HAP-1 (cell line): ENCODE data around the gene ASIC4.

Experiments used
- DNase-seq, 2 experiments: peaks; one replicate each; pipeline ENCODE4 v3.0.0-alpha.2; 2016 to 2020; ENCODE audit warnings: low spot score in 2 of 2
- H3K27me3 ChIP-seq: fragments of 250-450 bp; sonication (Bioruptor Pico); 2 replicates; pipeline ENCODE4 v1.5.1; 2020; ENCODE audit warnings: low read depth, mild to moderate bottlenecking, moderate library complexity
- H3K36me3 ChIP-seq: fragments of 250-450 bp; sonication (Bioruptor Pico); replicated peaks from 2 replicates; pipeline ENCODE4 v1.5.1; 2020; ENCODE audit warnings: mild to moderate bottlenecking
- H3K4me1 ChIP-seq: fragments of 250-450 bp; sonication (Bioruptor Pico); 2 replicates; pipeline ENCODE4 v1.5.1; 2020; ENCODE audit warnings: mild to moderate bottlenecking
- H3K4me3 ChIP-seq: fragments of 250-450 bp; sonication (Bioruptor Pico); 2 replicates; pipeline ENCODE4 v1.5.1; 2020; ENCODE audit warnings: mild to moderate bottlenecking, moderate library complexity
- H3K9me3 ChIP-seq: fragments of 250-450 bp; sonication (Bioruptor Pico); 2 replicates; pipeline ENCODE4 v1.5.1; 2020; ENCODE audit warnings: mild to moderate bottlenecking, moderate library complexity
- in situ Hi-C: fragments of 300-500 bp; cut with MboI; formaldehyde crosslinking; loops from 3 replicates; pipeline ENCODE4 v1.14.3; 2020; ENCODE audit warnings: low sequenced_read_pairs, inconsistent platforms, mixed read lengths

ASIC4 gene, protein sequence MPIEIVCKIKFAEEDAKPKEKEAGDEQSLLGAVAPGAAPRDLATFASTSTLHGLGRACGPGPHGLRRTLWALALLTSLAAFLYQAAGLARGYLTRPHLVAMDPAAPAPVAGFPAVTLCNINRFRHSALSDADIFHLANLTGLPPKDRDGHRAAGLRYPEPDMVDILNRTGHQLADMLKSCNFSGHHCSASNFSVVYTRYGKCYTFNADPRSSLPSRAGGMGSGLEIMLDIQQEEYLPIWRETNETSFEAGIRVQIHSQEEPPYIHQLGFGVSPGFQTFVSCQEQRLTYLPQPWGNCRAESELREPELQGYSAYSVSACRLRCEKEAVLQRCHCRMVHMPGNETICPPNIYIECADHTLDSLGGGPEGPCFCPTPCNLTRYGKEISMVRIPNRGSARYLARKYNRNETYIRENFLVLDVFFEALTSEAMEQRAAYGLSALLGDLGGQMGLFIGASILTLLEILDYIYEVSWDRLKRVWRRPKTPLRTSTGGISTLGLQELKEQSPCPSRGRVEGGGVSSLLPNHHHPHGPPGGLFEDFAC

DNA sequence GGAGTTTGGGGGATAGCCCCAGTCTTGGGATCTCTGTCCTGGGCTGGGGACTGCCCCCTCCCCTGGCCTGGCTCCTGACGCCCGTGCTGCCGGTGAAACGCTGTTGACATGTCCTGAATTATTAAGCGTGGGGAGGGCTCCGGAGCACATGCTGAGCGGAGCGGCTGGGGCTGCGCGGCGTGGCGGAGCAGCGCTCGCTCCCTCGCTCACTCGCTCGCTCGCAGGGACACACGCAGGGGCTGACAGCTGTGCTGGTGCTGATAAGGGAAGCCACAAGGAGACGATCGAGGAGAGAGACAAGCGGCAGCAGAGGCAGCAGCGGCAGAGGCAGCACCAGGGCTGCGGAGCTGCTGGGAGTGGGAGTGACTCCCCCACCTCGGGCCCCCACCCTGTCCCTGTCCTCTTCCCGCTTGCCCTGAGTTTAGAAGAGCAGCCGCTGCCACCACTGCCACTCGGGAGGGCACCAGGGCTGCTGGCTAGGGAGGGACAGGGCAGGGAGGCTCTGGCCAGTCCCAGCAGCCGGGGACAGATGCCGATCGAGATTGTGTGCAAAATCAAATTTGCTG is at the start of gene ASIC4:
Gene ASIC4, plus strand, starts transcription at position 287 of the 566 bp plus-strand sequence. Its CDS starts 243 bp downstream, at position 530.
- H3K4me1 ChIP-seq: peaks cover 4% of the 10 kb centered on the region
- in situ Hi-C loops: no loop called here
- H3K27me3 ChIP-seq: peaks cover 67% of the 10 kb centered on the region
- no peak for DNase-seq
- no peaks in the 10 kb centered on the region for H3K9me3 ChIP-seq
- no peak within 1 kb of the TSS for H3K4me3 ChIP-seq
- no peaks in the 10 kb centered on the region for H3K36me3 ChIP-seq

DNA sequence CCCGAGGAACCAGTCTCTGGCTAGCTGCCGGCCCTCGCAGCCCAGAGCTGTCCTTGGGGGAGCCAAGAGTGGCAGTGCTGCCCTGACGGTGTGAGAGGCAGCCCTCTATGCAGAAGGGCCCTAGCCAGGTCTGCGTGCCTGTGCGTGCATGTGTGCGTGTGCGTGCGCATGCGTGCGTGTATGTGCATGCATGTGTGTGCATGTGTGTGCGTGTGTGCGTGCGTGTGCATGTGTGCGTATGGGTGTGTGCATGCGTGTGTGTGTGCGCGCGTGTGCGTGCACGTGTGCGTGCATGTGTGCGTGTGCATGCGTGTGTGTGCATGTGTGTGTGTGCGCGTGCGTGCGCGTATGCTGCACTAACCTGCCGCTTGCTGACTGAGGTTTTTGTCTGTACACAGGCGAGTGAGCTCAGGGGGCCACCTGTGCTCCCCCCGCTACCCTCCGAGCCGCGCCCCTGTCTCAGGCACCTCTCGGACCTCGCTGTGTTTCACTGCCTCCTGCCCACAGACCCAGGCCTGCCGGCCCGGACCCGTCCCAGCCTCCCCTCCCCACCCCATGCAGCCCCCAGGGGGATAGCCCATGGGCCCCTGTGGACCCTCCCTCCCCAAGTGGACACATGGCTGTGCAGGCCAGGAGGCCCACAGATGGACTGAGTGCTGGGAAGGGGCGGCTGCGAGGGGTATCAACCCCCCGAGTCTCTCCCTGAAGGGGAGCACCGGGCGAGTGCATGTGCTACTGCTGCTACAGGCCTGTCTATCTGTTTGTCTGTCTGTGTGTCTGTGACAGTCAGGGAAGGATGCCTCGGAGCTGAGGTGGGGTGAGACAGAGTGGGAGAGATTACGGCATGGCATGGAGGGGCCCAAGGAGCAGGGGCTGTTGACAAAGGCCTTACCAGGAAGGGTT is 48.4 kb upstream of the ASIC4 start:
- H3K4me3 ChIP-seq: no peak overlapping the region
- DNase-seq: no peak
- H3K36me3 ChIP-seq: no peaks in the 10 kb centered on the region
- in situ Hi-C loops: no loop called here
- no peaks in the 10 kb centered on the region for H3K27me3 ChIP-seq
- no peaks in the 10 kb centered on the region for H3K4me1 ChIP-seq
- H3K9me3 ChIP-seq: no peaks in the 10 kb centered on the region

DNA sequence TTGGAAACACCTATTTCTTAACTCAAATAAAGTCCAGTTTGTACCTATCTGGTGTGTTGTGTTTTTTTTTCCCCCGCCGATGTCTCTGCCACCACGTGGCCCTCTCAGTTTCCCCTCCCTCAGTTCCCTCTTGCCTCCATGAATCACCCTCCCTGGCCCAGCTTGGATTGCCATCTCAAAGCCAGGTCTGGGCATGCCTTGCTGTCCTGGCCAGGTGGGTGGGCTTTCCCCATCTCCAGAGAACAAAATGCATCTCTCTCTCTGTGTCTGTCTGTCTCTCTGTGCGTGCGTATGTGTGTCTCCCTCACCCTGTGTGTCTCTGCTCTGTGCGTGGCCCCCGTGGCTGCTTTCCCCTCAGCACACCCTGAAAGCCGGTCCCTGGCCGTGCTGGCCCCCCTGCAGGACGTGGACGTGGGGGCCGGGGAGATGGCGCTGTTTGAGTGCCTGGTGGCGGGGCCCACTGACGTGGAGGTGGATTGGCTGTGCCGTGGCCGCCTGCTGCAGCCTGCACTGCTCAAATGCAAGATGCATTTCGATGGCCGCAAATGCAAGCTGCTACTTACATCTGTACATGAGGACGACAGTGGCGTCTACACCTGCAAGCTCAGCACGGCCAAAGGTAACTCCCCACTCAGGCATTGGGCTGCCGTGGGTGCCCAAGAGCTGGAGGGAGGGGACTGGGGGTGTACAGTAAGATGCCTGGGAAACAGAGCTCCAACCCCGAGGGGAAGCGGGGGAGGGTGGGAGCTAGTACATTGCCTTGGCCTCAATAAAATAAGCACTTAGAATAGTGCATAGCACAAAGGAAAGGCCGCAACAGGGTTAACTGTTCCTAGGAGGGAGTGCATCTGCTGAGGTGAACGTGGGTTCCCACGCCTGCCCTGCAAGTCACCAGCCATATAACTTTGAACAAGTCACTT is 47.2 kb upstream of the ASIC4 start:
- Histone ChIP-seq H3K9me3 (no peaks in the 10 kb centered on the region), H3K4me1 (no peaks in the 10 kb centered on the region), H3K4me3 (no peak overlapping the region), H3K36me3 (no peaks in the 10 kb centered on the region), H3K27me3 (no peaks in the 10 kb centered on the region)
- in situ Hi-C loops: no loop called here
- no peak for DNase-seq

DNA sequence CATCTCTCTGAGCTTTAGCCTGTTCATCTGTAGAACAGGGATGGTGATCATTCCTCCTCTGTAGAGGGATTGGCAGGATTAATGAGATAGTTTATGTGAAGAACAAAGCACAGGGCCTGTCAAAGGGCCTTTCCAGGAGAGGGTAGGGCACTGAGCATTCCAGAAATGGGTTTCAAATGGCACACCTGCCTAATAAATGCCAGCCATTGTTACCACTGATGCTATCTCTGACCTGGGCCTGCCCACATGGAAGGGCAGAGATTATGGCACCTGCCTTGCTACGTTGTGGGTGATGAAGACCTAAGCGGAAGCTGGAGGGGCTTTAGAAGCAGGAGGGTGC is 46.6 kb upstream of the ASIC4 start:
- Histone ChIP-seq H3K4me1 (no peaks in the 10 kb centered on the region), H3K36me3 (no peaks in the 10 kb centered on the region), H3K4me3 (no peak overlapping the region), H3K27me3 (no peaks in the 10 kb centered on the region), H3K9me3 (no peaks in the 10 kb centered on the region)
- no peak for DNase-seq
- in situ Hi-C loops: no loop called here

DNA sequence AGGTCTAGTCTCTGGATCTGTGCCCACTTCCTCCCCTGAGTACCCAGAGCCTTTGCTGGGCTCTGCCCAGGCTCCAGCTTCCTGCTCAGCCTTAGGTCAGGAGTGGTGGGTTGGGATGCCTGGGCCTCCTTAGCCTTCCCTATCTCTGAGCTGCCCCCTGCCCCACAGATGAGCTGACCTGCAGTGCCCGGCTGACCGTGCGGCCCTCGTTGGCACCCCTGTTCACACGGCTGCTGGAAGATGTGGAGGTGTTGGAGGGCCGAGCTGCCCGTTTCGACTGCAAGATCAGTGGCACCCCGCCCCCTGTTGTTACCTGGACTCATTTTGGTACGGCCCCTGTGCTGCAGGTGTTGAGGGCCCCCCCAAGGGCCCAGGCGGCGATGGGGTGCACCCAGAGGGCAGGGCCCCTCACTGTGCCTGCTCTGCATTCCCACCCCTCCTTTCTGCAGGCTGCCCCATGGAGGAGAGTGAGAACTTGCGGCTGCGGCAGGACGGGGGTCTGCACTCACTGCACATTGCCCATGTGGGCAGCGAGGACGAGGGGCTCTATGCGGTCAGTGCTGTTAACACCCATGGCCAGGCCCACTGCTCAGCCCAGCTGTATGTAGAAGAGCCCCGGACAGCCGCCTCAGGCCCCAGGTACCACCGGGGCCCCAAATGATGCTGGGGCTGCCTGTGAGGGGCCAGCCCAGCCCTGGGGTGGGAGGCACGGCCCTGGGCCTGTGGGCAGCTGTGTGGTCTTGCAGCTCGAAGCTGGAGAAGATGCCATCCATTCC is 45.7 kb upstream of the ASIC4 start:
- Histone ChIP-seq H3K4me1 (no peaks in the 10 kb centered on the region), H3K4me3 (no peak overlapping the region), H3K27me3 (no peaks in the 10 kb centered on the region), H3K36me3 (no peaks in the 10 kb centered on the region), H3K9me3 (no peaks in the 10 kb centered on the region)
- in situ Hi-C loops: no loop called here
- no peak for DNase-seq

DNA sequence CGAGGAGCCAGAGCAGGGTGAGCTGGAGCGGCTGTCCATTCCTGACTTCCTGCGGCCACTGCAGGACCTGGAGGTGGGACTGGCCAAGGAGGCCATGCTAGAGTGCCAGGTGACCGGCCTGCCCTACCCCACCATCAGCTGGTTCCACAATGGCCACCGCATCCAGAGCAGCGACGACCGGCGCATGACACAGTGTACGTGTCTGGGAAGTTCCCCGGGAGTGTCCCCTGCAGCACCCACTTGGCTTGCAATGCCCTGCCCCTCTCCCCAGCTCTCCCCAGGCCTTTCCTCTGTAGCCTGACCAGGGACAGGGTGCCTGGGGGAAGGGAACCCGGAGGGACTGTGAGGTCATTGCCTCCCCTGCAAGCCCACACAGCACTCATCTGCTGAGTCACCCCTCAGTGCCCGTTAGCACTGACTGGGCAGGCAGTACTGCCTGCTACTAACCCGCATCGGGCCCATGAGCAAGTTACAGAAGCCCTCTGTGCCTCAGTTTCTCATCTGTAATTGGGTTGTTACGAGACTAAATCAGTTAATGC is 45.0 kb upstream of the ASIC4 start:
- Histone ChIP-seq H3K4me1 (no peaks in the 10 kb centered on the region), H3K36me3 (no peaks in the 10 kb centered on the region), H3K27me3 (no peaks in the 10 kb centered on the region), H3K9me3 (no peaks in the 10 kb centered on the region), H3K4me3 (no peak overlapping the region)
- DNase-seq: no peak
- in situ Hi-C loops: no loop called here

DNA sequence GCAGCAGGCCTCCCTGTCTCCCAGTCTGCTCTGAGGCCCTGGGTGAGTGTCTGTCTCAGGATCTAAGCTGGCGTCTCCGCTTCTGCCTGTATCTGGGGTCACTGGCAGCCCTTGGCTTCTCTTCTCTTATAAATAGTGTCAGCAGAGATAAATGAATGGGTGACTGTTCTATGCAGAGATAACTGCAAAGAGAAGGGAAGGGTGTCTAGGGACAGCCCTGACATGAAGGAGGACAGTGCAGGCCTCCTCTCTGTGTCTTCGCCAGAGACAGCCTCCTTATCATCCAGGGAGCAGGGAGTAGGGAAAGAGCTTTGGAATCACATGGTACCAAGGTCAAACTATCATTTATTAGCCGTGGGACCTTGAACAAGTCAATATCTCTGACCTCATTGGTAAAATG is 43.9 kb upstream of the ASIC4 start:
- in situ Hi-C loops: loop anchor here (5.0 kb wide), 1 partner anchor 57 kb away; no protein-coding TSS in a partner anchor
- H3K4me1 ChIP-seq: no peaks in the 10 kb centered on the region

DNA sequence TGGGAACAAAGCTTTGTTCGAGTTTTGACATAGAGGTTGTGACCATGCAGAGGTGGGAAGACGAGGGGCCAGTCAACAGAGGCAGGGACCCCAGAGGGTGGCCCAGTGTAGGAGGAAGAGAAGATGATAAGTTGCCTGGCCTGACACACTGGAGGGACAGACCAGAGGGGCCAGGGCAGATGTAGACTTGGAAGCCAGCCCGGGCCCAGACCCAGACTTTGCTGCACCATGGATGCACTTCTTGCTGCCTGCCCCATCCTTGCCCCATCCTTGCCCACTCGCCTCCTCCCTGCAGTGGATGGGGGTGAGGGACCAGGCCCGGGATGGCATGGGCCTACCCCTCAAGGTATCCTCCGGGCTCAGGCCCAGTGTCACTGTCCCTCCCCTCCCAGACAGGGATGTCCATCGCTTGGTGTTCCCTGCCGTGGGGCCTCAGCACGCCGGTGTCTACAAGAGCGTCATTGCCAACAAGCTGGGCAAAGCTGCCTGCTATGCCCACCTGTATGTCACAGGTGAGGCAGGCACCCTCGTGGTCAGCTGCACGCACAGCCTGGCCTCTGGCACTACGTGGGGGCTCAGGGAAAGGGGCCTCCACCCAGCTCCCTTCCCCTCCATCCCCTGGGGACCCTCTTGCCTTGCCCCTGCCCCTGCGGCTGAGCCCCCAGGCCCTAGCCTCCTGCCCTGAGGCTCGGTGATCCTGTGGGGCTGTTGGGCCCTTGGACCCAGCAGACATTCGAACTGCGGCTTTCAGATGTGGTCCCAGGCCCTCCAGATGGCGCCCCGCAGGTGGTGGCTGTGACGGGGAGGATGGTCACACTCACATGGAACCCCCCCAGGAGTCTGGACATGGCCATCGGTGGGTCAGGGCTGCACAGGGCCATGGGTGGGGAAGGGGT is 42.6 kb upstream of the ASIC4 start:
- Histone ChIP-seq H3K27me3 (no peaks in the 10 kb centered on the region), H3K4me3 (no peak overlapping the region)
- in situ Hi-C loops: loop anchor here (5.0 kb wide), 1 partner anchor 56 kb away; no protein-coding TSS in a partner anchor

More for the DNA sequence above, 43.9 kb upstream of the ASIC4 start:
- Histone ChIP-seq H3K4me3 (no peak overlapping the region), H3K9me3 (no peaks in the 10 kb centered on the region), H3K36me3 (no peaks in the 10 kb centered on the region), H3K27me3 (no peaks in the 10 kb centered on the region)
- DNase-seq: no peak

DNA sequence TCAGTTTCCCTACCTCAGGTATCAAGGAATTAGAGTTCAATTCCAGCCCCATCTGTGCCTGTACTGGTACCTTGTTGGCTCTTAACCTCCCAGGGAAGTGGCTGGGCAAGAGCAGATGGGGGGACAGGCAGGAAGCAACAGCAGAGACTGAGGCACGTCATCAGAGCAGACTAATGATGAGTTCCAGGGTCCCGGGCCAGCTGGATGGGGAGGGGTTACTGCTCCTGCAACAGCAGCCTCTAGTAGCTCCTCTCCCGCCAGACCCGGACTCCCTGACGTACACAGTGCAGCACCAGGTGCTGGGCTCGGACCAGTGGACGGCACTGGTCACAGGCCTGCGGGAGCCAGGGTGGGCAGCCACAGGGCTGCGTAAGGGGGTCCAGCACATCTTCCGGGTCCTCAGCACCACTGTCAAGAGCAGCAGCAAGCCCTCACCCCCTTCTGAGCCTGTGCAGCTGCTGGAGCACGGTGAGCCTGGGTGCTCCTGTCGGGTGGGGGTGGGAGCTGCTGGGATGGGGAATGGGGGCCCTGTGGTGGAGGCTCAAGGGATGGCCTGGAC is 41.6 kb upstream of the ASIC4 start:
- H3K27me3 ChIP-seq: no peaks in the 10 kb centered on the region
- no peak for DNase-seq
- H3K4me1 ChIP-seq: no peaks in the 10 kb centered on the region
- no peak overlapping the region for H3K4me3 ChIP-seq
- no peaks in the 10 kb centered on the region for H3K36me3 ChIP-seq
- no peaks in the 10 kb centered on the region for H3K9me3 ChIP-seq
- in situ Hi-C loops: loop anchor here (5.0 kb wide), 1 partner anchor 55 kb away; no protein-coding TSS in a partner anchor

More for the DNA sequence above, 42.6 kb upstream of the ASIC4 start:
- Histone ChIP-seq H3K9me3 (no peaks in the 10 kb centered on the region), H3K36me3 (no peaks in the 10 kb centered on the region), H3K4me1 (no peaks in the 10 kb centered on the region)
- DNase-seq: no peak

DNA sequence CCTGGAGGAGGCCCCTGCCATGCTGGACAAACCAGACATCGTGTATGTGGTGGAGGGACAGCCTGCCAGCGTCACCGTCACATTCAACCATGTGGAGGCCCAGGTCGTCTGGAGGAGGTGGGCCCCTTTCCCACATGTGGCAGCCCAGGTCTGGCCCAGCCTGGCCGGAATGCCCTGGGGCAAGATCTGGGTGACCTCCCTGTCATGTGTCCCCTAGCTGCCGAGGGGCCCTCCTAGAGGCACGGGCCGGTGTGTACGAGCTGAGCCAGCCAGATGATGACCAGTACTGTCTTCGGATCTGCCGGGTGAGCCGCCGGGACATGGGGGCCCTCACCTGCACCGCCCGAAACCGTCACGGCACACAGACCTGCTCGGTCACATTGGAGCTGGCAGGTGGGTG is 40.8 kb upstream of the ASIC4 start:
- no peaks in the 10 kb centered on the region for H3K4me1 ChIP-seq
- in situ Hi-C loops: loop anchor here (5.0 kb wide), 1 partner anchor 54 kb away; no protein-coding TSS in a partner anchor
- H3K9me3 ChIP-seq: no peaks in the 10 kb centered on the region
- H3K36me3 ChIP-seq: no peaks in the 10 kb centered on the region
- H3K4me3 ChIP-seq: no peak overlapping the region
- DNase-seq: no peak
- no peaks in the 10 kb centered on the region for H3K27me3 ChIP-seq
